ENCODE data around the gene RNASEH2C.
"Not testable (repeated sequence)": the region's sequence is repeated elsewhere in the genome, so short reads cannot be mapped to it uniquely, and the experiment has no call there.

RNASEH2C gene

DNA sequence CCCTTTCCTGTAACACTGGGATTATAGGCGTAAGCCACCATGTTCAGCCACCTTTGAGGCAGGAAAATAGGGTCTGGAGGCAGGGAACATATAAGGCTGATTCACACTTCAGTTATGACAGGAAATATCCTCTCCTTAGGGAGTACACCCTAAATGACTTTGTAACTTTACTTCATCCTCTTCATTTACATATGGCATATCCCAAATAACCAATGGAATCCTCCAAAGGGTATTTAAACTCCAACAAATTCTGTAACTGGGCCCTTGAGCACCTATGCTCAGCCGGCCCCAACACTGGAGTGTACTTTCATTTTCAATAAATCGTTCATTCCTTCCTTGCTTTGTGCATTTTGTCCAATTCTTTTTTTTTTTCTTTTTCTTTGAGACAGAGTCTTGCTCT is 10.2 kb downstream of the RNASEH2C start:
- no peak for DNase-seq (ENCODE audit: extremely low read depth, insufficient read length)
- Histone ChIP-seq H3K27me3 (replicated peaks; ENCODE audit: control insufficient read depth, insufficient read depth, low read length) (no peaks in the 10 kb centered on the region), H3K36me3 (ENCODE audit: control insufficient read depth, insufficient read depth, low read length) (peaks cover 15% of the 10 kb centered on the region), H3K4me3 (replicated peaks; ENCODE audit: low read depth, low read length) (no peak overlapping the region)
- TF ChIP-seq, protein P1, sequence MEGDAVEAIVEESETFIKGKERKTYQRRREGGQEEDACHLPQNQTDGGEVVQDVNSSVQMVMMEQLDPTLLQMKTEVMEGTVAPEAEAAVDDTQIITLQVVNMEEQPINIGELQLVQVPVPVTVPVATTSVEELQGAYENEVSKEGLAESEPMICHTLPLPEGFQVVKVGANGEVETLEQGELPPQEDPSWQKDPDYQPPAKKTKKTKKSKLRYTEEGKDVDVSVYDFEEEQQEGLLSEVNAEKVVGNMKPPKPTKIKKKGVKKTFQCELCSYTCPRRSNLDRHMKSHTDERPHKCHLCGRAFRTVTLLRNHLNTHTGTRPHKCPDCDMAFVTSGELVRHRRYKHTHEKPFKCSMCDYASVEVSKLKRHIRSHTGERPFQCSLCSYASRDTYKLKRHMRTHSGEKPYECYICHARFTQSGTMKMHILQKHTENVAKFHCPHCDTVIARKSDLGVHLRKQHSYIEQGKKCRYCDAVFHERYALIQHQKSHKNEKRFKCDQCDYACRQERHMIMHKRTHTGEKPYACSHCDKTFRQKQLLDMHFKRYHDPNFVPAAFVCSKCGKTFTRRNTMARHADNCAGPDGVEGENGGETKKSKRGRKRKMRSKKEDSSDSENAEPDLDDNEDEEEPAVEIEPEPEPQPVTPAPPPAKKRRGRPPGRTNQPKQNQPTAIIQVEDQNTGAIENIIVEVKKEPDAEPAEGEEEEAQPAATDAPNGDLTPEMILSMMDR (IDR thresholded peaks at IDR 0.05; ENCODE audit: insufficient read depth, low read length, poor library complexity, severe bottlenecking): no peak

DNA sequence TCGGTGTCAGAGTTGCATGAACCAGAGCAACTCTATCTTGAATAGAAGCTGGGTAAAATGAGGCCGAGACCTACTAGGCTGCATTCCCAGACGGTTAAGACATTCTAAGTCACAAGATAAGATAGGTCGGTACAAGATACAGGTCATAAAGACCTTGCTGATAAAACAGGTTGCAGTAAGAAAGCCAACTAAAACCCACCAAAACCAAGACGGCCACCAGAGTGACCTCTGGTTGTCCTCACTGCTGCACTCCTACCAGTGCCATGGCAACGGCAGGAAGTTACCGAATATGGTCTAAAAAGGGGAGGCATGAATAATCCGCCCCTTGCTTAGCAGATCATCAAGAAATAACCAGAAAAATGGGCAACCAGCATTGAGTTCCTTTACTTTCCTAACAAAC is 10.9 kb downstream of the RNASEH2C start:
- H3K4me3 ChIP-seq (replicated peaks; ENCODE audit: low read depth, low read length): no peak overlapping the region
- H3K27me3 ChIP-seq (replicated peaks; ENCODE audit: control insufficient read depth, insufficient read depth, low read length): no peaks in the 10 kb centered on the region
- DNase-seq (ENCODE audit: extremely low read depth, insufficient read length): no peak
- peaks cover 10% of the 10 kb centered on the region for H3K36me3 ChIP-seq (ENCODE audit: control insufficient read depth, insufficient read depth, low read length)
- TF ChIP-seq, protein P1 (IDR thresholded peaks at IDR 0.05; ENCODE audit: insufficient read depth, low read length, poor library complexity, severe bottlenecking): no peak

DNA sequence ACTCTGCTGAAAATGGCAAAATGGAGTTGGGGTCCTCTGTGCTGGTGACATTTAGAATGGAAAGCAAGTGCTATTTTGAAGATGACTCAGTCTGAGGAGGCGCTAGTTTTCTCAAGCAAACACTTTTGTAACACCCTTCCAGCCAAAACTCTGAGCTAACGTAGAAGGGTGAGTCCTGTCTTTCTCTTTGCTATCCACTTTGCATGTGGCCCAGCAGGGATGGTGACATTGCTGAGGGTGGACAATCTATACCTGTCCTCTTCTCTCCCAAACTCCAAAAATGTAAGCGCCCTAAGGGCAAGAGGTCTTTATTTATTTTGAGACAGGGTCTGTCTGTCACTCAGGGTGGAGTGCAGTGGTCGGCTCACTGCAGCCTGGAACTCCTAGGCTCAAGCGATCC is 12.1 kb downstream of the RNASEH2C start:
- H3K36me3 ChIP-seq (ENCODE audit: control insufficient read depth, insufficient read depth, low read length): peaks cover 3% of the 10 kb centered on the region
- no peaks in the 10 kb centered on the region for H3K27me3 ChIP-seq (replicated peaks; ENCODE audit: control insufficient read depth, insufficient read depth, low read length)
- TF ChIP-seq, protein P1 (IDR thresholded peaks at IDR 0.05; ENCODE audit: insufficient read depth, low read length, poor library complexity, severe bottlenecking): no peak
- DNase-seq (ENCODE audit: extremely low read depth, insufficient read length): no peak
- H3K4me3 ChIP-seq (replicated peaks; ENCODE audit: low read depth, low read length): no peak overlapping the region

DNA sequence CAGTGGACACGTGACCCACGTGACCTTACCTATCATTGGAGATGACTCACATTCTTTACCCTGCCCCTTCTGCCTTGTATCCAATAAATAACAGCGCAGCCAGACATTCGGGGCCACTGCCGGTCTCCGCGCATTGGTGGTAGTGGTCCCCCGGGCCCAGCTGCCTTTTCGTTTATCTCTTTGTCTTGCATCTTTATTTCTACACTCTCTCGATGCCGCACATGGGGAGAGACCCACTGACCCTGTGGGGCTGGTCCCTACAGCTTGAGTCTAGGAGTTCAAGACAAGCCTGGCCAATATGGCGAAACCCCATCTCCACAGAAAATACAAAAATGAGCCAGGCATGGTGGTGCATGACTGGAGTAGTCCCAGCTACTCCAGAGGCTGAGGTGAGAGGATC is 13.6 kb downstream of the RNASEH2C start:
- not testable (repeated sequence) for H3K27me3 ChIP-seq (replicated peaks; ENCODE audit: control insufficient read depth, insufficient read depth, low read length); H3K4me3 ChIP-seq (replicated peaks; ENCODE audit: low read depth, low read length); DNase-seq (ENCODE audit: extremely low read depth, insufficient read length); H3K36me3 ChIP-seq (ENCODE audit: control insufficient read depth, insufficient read depth, low read length)

DNA sequence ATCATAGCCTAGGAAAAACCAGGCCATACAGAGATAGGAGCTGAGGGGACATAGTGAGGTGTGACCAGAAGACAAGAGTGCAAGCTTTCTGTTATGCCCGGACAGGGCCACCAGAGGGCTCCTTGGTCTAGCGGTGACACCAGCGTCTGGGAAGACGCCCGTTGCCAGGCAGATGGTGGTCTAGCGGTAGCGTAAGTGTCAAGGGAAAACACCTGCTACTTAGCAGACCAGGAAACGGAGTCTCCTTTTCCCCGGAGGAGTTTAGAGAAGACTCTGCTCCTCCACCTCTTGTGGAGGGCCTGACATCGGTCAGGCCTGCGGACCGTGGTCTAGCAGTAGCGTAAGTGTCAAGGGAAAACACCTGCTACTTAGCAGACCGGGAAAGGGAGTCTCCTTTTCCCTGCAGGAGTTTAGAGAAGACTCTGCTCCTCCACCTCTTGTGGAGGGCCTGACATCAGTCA is 14.3 kb downstream of the RNASEH2C start:
- H3K4me3 ChIP-seq (replicated peaks; ENCODE audit: low read depth, low read length): peak overlapping the region; percentile 16; the same call in 1 of the 2 replicates
- H3K27me3 ChIP-seq (replicated peaks; ENCODE audit: control insufficient read depth, insufficient read depth, low read length); H3K36me3 ChIP-seq (ENCODE audit: control insufficient read depth, insufficient read depth, low read length): not testable (repeated sequence)
- peak; percentile 49 for DNase-seq (ENCODE audit: extremely low read depth, insufficient read length)
- TF ChIP-seq, protein P1 (IDR thresholded peaks at IDR 0.05; ENCODE audit: insufficient read depth, low read length, poor library complexity, severe bottlenecking): peak; percentile 59

DNA sequence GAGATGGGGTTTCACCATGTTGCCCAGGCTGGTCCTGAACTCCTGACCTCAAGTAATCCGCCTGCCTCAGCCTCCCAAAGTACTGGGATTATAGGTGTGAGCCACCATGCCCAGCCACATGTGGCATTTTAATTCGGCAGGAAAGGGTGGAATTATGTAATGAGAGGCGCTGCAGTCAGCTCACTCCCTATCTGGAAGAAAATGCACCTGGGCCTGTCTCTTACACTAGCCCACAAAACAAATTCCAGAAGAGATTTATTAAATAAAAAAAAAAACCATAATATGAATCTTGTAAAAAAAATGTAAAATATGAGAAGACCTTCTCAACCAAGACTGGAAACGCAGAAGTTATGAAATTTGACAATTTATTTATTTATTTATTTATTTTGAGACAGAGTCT is 16.8 kb downstream of the RNASEH2C start:
- no peak overlapping the region for H3K4me3 ChIP-seq (replicated peaks; ENCODE audit: low read depth, low read length)
- TF ChIP-seq, protein P1 (IDR thresholded peaks at IDR 0.05; ENCODE audit: insufficient read depth, low read length, poor library complexity, severe bottlenecking): no peak
- no peaks in the 10 kb centered on the region for H3K27me3 ChIP-seq (replicated peaks; ENCODE audit: control insufficient read depth, insufficient read depth, low read length)
- H3K36me3 ChIP-seq (ENCODE audit: control insufficient read depth, insufficient read depth, low read length): no peaks in the 10 kb centered on the region
- no peak for DNase-seq (ENCODE audit: extremely low read depth, insufficient read length)

Measured in GM06990 (cell line).